NCI-H2227 (cell line): Measurements from ENCODE around the gene ARNT2.
"Not testable (repeated sequence)": the region's sequence is repeated elsewhere in the genome, so short reads cannot be mapped to it uniquely, and the experiment has no call there.

Experiments used
- DNase-seq: peaks from one replicate; lab custom pipeline; 2025; ENCODE audit not compliant: unreplicated experiment; lab: John Stamatoyannopoulos, UW

The ARNT2 gene

GRCh38 chr15:80640531-80641121, 236.4 kb downstream of the ARNT2 start:
- DNase-seq, result no peak

GRCh38 chr15:80641384-80641783, 237.2 kb downstream of the ARNT2 start:
- DNase-seq, result no peak

GRCh38 chr15:80643431-80643951, 239.3 kb downstream of the ARNT2 start:
- no peak for DNase-seq

- DNase-seq, result no peak
These were observed 241.4 kb downstream of the ARNT2 start for GRCh38 chr15:80645494-80646065.

GRCh38 chr15:80647424-80647823, 243.2 kb downstream of the ARNT2 start:
- not testable (repeated sequence) for DNase-seq
